Fibroblast of skin of left biceps (primary cell): ENCODE results near the gene SRSF11.
"Not testable (repeated sequence)": the region's sequence is repeated elsewhere in the genome, so short reads cannot be mapped to it uniquely, and the experiment has no call there.

ENCODE experiments used
- DNase-seq, 2 experiments: peaks; one replicate each; pipeline ENCODE4 v3.0.0-alpha.2; 2013; ENCODE audit warnings: low read depth in 2 of 2

SRSF11 gene, protein sequence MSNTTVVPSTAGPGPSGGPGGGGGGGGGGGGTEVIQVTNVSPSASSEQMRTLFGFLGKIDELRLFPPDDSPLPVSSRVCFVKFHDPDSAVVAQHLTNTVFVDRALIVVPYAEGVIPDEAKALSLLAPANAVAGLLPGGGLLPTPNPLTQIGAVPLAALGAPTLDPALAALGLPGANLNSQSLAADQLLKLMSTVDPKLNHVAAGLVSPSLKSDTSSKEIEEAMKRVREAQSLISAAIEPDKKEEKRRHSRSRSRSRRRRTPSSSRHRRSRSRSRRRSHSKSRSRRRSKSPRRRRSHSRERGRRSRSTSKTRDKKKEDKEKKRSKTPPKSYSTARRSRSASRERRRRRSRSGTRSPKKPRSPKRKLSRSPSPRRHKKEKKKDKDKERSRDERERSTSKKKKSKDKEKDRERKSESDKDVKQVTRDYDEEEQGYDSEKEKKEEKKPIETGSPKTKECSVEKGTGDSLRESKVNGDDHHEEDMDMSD

GRCh38 chr1:70221238-70222121 lies at the start of gene SRSF11:
TSS of gene SRSF11 (plus strand) at chr1:70221380. CDS start at chr1:70221637, 257 bp downstream.
- peak; percentile 85 to 87 for DNase-seq

- no peak for DNase-seq
Observed at GRCh38 chr1:70171512-70171911, 49.7 kb upstream of the SRSF11 start.

DNA sequence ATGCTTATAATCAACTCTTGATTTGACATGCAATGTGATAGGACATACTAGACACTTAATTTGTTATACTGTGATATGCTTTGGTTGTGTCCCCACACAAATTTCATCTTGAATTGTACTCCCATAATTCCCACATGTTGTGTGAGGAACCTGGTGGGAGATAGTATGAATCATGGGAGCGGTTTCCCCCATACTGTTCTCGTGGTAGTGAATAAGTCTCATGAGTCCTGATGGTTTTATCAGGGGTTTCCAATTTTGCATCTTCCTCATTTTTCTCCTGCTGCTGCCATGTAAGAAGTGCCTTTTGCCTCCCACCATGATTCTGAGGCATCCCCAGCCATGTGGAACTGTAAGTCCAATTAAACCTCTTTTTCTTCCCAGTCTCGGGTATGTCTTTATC lies 36.0 kb upstream of the SRSF11 start:
- not testable (repeated sequence) for DNase-seq

- DNase-seq: no peak
Observed at GRCh38 chr1:70188522-70188921, 32.7 kb upstream of the SRSF11 start.

DNA sequence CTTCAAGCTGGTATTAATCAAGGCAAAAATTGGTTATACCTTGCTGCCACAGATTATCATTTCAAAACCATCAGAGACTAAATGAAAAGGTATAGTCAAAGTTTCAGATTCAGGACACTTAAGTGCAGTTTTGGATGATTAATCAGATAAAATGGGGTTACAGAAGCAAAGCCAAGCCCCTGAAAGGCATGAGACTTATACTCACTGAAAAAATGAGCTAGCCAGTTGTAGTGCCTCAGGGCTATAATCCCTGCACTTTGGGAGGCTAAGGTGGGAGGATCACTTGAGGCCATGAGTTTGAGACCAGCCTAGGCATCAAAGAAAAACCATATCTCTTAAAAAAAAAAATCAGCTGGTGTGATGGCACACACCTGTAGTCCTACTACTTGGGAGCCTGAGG lies 31.0 kb upstream of the SRSF11 start:
- no peak for DNase-seq

- not testable (repeated sequence) for DNase-seq
Observed at GRCh38 chr1:70192446-70192845, 28.7 kb upstream of the SRSF11 start.

DNA sequence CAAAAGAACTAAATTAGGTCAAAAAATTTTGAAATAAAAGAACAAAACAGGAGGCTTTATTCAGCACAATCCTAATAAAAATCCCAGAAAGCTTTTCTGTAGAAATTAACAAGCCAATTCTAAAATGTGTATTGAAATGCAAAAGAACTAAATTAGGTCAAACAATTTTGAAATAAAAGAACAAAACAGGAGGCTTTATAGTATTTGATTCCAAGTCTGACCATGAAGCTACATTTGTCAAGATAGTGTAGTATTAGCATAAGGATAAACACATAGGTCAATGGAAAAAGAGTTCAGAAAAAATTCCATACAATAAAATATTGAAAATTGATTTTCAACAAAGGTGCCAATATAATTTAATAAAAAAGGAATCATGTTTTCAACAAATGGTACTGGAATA lies 26.6 kb upstream of the SRSF11 start:
- DNase-seq: no peak

DNA sequence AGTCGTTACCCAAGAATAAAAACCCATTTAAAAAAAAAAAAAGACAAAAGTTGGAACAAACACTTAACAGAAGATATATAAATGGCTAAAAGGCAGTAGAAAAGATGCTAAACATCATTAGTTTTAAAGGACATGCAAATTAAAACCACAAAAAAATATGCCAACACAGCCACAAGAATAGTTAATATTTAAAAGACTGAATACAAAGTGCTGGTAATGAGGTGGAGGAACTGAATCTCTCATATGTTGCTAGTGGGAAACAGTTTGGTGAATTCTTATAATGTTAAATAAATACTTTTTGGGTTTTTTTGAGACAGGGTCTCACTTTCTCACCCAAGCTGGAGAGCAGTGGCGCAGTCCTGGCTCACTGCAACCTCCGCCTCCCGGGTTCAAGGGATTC lies 25.8 kb upstream of the SRSF11 start:
- no peak for DNase-seq

DNA sequence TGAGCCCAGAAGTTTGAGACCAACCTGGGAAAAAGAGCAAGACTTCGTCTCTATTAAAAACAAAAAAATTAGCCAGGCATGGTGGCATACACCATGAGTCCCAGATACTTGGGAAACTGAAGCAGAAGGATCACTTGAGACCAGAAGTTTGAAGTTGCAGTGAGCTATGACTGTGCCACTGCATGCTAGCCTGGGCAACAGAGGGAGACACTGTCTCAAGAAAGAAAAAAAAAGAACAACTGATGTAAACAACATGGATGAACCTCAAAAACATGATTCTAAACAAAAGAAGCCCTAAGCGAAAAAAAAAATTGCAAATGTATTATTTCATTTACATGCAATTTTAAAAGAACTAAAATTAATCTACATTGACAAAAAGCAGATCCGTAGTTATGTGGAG lies 24.8 kb upstream of the SRSF11 start:
- DNase-seq: no peak

- DNase-seq: no peak
Observed at GRCh38 chr1:70200065-70200464, 21.1 kb upstream of the SRSF11 start.

GRCh38 chr1:70202173-70202758 lies 18.9 kb upstream of the SRSF11 start:
- DNase-seq: no peak

DNA sequence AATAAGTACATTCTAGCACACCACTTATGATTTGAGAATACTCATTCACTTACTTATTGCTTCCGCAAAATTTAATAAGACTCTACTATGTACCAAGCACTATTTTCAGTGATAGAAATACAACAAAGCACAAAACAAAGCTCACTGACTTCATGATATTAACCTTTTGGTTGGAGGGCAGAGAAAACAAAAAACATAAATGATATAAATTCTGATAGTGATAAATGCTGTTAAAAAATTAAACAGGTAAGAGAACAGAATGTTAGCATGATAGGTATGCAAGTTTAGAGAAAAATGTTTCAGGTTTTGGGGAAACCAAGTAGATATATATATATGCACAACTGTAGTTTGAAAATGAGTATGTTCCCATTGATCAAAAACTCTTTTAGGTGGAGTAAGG lies 17.0 kb upstream of the SRSF11 start:
- no peak for DNase-seq

DNA sequence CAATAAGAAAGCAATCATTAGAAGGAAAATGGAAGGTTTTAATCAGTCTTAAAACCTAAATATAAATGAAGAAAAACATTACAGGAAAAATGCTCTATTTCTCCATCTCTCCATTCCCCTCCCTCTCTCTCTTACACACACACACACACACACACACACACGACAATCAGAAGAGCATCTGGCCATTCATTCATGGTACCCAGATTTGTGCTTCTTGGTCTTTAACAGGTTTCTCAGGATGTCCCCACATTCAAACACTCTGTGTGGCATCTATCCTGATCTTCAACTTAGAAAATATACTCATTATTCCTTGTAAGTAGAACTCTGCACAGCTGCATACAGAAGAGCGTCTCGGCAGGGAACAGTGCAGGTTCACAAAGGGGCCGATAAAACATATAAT lies 16.6 kb upstream of the SRSF11 start:
- no peak for DNase-seq

DNA sequence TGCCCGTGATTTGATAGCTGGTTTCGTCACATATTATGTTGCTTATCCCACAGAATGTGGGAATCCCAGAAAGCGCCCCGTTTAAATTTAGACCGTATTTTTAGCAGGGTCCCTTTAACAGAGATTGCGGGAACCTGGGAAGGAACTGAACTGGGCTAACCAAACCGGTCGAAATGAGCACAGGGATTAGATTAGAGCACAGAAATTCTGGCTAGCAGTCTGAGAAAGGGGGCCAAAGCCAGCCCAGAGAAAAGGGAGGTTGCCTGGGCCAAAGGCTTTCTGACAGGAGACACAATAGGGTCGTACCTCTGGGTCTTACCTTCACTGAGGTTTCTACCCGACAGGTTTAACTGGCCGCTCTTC lies 16.1 kb upstream of the SRSF11 start:
- DNase-seq: no peak

- peak; percentile 78 to 89 for DNase-seq
Observed at GRCh38 chr1:70205434-70206118, 15.6 kb upstream of the SRSF11 start, which contains the start of gene LRRC40. TSS of gene LRRC40 (minus strand) at chr1:70205579. CDS start at chr1:70205540, 39 bp downstream.

- DNase-seq: not testable (repeated sequence)
Observed at GRCh38 chr1:70206833-70207232, 14.3 kb upstream of the SRSF11 start.

GRCh38 chr1:70207492-70207891 lies 13.7 kb upstream of the SRSF11 start:
- no peak for DNase-seq

- DNase-seq: no peak
Observed at GRCh38 chr1:70208292-70208691, 12.9 kb upstream of the SRSF11 start.

DNA sequence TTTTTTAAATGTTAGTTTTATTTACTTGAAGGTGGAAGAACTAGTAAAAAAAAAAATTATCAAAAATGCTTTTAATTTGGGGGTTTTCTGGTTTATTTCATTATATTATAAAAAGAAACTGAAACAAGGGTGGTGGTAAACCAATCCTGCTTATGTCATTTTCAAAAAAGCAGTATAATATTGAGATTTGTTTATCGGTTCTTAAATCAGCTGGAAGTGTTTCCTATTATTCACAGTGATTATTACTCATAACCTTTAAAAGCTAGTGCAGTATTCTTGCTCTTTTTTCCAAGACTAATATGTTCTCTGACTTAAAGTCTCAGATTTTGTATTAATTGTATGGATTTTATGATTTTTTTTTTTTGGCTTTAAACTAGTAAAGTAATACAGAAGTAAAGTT lies 10.4 kb upstream of the SRSF11 start:
- DNase-seq: no peak

GRCh38 chr1:70211541-70211940 lies 9.6 kb upstream of the SRSF11 start:
- no peak for DNase-seq

DNA sequence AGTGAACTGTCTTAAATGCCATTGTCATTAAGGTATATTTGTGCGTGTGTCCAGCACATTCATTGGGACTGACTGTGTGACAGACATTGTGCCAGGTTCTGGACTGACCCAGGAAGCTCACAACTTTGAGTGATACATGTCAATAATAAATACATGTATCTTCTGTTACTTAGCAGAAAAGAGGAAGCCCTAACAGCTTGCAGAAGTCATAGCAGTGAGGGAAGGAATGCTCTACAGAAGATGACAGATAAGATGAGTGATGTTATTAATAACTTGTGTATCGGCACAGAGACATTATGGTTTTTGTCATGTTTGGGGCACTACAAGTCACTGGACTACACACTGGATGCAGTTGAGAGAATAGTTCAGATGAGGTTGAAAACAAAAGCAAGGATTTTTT lies 1.2 kb upstream of the SRSF11 start:
- DNase-seq: no peak
